Mammary epithelial cell (primary cell): ENCODE measurements around the gene TMEM236.

Experiments used
- EZH2 ChIP-seq: IDR thresholded peaks from 2 replicates; pipeline ENCODE4 v1.6.1; 2012; ENCODE audit warnings: low read length, inconsistent platforms, borderline replicate concordance
- TF ChIP-seq, protein P1 (sequence below), 2 donors: IDR thresholded peaks in 1 of 2; conservative IDR thresholded peaks in 1 of 2; 2 replicates each; pipeline ENCODE4 v1.5.1; 2011 to 2012; ENCODE audit warnings: inconsistent platforms in 2 of 2, low read length in 2 of 2, mild to moderate bottlenecking in 2 of 2, control low read depth in 1 of 2, low read depth in 1 of 2; ENCODE audit not compliant: insufficient read depth in 1 of 2; ENCODE audit errors: extremely low read depth in 1 of 2

DNA sequence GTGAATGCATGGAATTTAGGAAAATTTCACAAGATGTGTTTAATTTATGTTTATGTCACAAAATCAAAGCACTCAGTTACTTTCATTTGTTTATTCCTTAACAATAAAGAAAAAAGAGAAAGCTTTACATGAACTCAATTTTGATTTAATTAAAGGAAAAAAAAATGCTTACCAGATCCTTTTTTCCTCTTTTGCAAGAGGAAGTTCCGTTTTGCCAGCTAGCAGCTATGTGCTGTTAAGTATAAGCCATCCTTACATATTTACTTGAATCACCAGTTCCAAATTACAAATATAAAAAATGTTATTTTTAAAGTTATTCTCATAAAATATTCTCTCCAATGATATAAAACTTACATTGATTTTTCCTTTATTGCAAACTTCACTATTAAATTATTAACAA, 69.9 kb downstream of the TMEM236 start:
- TF ChIP-seq, protein P1, sequence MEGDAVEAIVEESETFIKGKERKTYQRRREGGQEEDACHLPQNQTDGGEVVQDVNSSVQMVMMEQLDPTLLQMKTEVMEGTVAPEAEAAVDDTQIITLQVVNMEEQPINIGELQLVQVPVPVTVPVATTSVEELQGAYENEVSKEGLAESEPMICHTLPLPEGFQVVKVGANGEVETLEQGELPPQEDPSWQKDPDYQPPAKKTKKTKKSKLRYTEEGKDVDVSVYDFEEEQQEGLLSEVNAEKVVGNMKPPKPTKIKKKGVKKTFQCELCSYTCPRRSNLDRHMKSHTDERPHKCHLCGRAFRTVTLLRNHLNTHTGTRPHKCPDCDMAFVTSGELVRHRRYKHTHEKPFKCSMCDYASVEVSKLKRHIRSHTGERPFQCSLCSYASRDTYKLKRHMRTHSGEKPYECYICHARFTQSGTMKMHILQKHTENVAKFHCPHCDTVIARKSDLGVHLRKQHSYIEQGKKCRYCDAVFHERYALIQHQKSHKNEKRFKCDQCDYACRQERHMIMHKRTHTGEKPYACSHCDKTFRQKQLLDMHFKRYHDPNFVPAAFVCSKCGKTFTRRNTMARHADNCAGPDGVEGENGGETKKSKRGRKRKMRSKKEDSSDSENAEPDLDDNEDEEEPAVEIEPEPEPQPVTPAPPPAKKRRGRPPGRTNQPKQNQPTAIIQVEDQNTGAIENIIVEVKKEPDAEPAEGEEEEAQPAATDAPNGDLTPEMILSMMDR (conservative IDR thresholded peaks at IDR 0.05 in 1 of 2, IDR thresholded peaks at IDR 0.05 in 1 of 2; ENCODE audit: extremely low read depth in 1 of 2, insufficient read depth in 1 of 2, low read depth in 1 of 2, low read length in 2 of 2), result no peak
- TF ChIP-seq EZH2, result no peak
